RWPE1 (cell line): ENCODE results near the gene MEIS3.

Source experiments
- CTCF ChIA-PET: fragments of 350-600 bp; sonication (Branson Sonifier 250); formaldehyde crosslinking; extraction: SDS; loops from one replicate; lab custom pipeline; 2021; lab: Yijun Ruan, JAX
- POLR2A ChIA-PET: fragments of 400-600 bp; formaldehyde crosslinking; extraction: SDS; loops from one replicate; lab custom pipeline; 2020; ENCODE audit warnings: antibody characterized with exemption; ENCODE audit not compliant: low non-redundant PET; lab: Yijun Ruan, JAX
- DNase-seq: peaks from one replicate; pipeline ENCODE4 v3.0.0; 2012; ENCODE audit warnings: low spot score
- H3K27ac ChIP-seq: fragments of 450-650 bp; 2 replicates; pipeline ENCODE4 v1.5.1; 2017
- CTCF ChIP-seq: fragments of 450-650 bp; conservative IDR thresholded peaks from 2 replicates; pipeline ENCODE4 v1.5.1; 2017; ENCODE audit warnings: low read depth, mild to moderate bottlenecking

Gene MEIS3

GRCh38 chr19:47427241-47428176 is 8.2 kb upstream of the MEIS3 start:
- ChIA-PET POLR2A (interaction anchor here (0.6 kb wide), 1 partner anchor 19 kb away, joined by 3 read pairs; no protein-coding TSS in a partner anchor), CTCF (interaction anchor here (0.5 to 1.5 kb wide), 4 partner anchors 9 to 280 kb away, joined by 3 to 6 read pairs (median 4); no protein-coding TSS in a partner anchor)
- peak overlapping the region; percentile 70 for H3K27ac ChIP-seq
- DNase-seq = peak; percentile 75
- TF ChIP-seq CTCF = peak; percentile 86

- DNase-seq = no peak
- ChIA-PET CTCF (interaction anchor here (0.5 kb wide), 1 partner anchor 60 kb away, joined by 3 read pairs; the partner anchor contains the start of gene KPTN), POLR2A (no interaction called here)
- TF ChIP-seq CTCF = no peak
- H3K27ac ChIP-seq = no peak overlapping the region
These were observed 4.0 kb upstream of the MEIS3 start for GRCh38 chr19:47423203-47423882.

DNA sequence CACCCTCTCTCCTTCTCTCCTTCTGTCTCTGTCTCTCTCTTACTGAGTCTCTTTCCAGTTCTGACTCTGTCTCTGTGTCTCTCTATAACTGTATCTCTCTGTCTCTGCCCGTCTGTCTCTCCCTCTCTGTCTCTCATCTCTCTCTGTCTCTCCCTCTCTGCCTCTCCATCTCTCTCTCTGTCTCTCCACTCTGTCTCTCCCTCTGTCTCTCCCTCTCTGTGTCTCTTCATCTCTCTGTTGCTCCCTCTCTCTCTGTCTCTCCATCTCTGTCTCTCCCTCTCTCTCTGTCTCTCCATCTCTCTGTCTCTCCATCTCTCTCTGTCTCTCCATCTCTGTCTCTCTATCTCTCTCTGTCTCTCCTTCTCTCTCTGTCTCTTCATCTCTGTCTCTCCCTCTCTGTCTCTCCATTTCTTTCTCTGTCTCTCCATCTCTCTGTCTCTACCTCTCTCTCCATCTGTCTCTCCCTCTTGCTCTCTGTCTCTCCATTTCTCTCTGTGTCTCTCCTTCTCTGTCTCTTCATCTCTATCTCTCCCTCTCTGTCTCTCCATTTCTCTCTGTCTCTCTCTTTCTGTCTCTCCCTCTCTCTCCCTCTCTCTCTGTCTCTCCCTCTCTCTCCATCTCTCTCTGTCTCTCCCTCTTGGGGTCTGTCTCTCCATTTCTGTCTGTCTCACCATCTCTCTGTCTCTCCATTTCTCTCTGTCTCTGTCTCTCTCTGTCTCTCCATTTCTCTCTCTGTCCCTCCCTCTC is 3.3 kb upstream of the MEIS3 start:
- TF ChIP-seq CTCF = no peak
- no peak for DNase-seq
- no peak overlapping the region for H3K27ac ChIP-seq
- POLR2A ChIA-PET = no interaction called here
- CTCF ChIA-PET = no interaction called here

DNA sequence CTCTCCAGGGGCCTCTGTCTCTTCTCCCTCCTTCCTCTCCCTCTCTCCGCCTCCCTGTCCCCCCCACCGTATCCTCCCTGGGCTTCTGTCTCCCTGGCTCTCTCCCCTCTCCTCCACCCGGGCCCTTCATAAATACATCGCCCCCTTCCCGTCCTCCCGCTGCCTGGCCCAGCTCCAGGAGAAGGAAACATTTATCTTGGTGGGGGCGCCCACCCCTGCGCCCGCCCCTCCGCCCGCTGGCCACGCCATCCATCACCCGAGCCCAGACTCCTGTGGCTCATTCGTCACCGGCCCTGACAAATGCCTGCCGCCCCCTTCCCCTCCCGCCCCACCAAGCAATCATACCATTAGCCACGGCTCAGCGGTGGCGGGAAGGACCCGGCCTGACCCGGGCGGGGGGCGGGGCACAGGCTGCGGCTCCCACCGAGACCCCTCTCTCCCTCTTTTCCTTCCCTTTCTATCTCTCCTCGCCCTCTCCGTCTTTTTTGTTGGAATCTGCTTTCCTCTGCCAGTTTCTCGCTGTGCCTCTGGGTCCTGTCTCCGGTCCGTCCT is 2.6 kb upstream of the MEIS3 start:
- no peak overlapping the region for H3K27ac ChIP-seq
- POLR2A ChIA-PET = no interaction called here
- DNase-seq = no peak
- CTCF ChIA-PET = no interaction called here
- TF ChIP-seq CTCF = no peak

DNA sequence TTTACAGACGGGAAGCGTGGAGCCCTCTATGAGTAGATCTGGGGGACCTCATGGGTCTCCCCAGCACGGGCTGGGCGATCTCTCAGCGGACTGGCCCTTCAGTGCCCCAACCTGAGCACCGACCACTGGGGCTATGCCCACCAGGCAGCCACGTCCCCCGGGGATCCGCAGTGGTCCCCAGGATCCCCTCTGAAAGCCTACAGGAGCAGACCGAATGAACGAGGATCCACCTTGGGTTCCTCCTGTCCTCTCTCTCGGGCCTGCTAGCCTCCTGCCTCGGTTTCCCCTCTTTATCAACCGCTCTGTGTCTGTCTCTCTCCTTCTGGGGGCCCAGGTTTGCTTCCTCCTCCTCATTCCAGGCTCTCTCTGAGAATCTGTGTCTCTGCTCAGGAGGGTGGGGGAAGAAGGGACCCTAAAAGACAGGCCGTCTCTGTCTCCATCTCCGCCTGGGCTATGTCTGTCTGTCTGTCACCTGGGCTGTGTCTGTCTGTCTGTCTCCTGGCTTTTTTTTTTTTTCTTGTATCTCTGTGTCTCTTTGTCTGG is 2.0 kb upstream of the MEIS3 start:
- no peak for DNase-seq
- TF ChIP-seq CTCF = no peak
- ChIA-PET CTCF (interaction anchor here (0.6 kb wide), 1 partner anchor 283 kb away, joined by 3 read pairs; no protein-coding TSS in a partner anchor), POLR2A (no interaction called here)
- H3K27ac ChIP-seq = no peak overlapping the region
